ENCODE measurements around the gene PPP5C. TPM values are rescaled to one million over a fixed set of nuclear protein-coding genes. Genes with fewer than 3 reads are reported as not detected.

Gene PPP5C
- total RNA-seq, 1 experiment from 2014 or later, result 58.1 TPM

- in situ Hi-C loops (cut with HindIII; ENCODE audit: low pct_unique_long_range_greater_than_20kb, low sequenced_read_pairs) (no loop called here), intact Hi-C loops (cut with micrococcal nuclease; ENCODE audit: unreplicated experiment) (no loop called here)
- no peak overlapping the region for H3K27ac ChIP-seq (ENCODE audit: low read length)
- ATAC-seq (no peak), DNase-seq (ENCODE audit: low read depth, low spot score) (no peak)
- POLR2A ChIA-PET, result no interaction called here
- no peaks in the 10 kb centered on the region for H3K9me3 ChIP-seq (ENCODE audit: control insufficient read depth, insufficient read depth, low read depth, low read length)
- H3K27me3 ChIP-seq (ENCODE audit: control insufficient read depth, insufficient read depth, low read length), result no peaks in the 10 kb centered on the region
- no peaks in the 10 kb centered on the region for H3K36me3 ChIP-seq (ENCODE audit: control insufficient read depth, insufficient read depth, low read length)
- CTCF ChIA-PET, result no interaction called here
- TF ChIP-seq POLR2AphosphoS5 (IDR thresholded peaks at IDR 0.05; ENCODE audit: low read depth, low read length) (no peak), TCF7L2 (IDR thresholded peaks at IDR 0.05; ENCODE audit: low read depth, low read length) (no peak), CTCF (IDR thresholded peaks at IDR 0.05) (no peak), REST (IDR thresholded peaks at IDR 0.05; ENCODE audit: insufficient read depth in 1 of 2, low read depth in 2 of 2, low read length in 1 of 2) (no peak), SIN3A (IDR thresholded peaks at IDR 0.05; ENCODE audit: borderline replicate concordance, insufficient read depth, low read depth, low read length) (no peak)
- no peaks in the 10 kb centered on the region for H3K4me1 ChIP-seq (ENCODE audit: control insufficient read depth, insufficient read depth, low read length)
- no peak overlapping the region for H3K4me3 ChIP-seq (ENCODE audit: low read depth in 2 of 2, low read length in 2 of 2)
- BruUV-seq (replicated peaks), result no TSS peak
Observed at GRCh38 chr19:46319613-46320012, 27.3 kb upstream of the PPP5C start.

DNA sequence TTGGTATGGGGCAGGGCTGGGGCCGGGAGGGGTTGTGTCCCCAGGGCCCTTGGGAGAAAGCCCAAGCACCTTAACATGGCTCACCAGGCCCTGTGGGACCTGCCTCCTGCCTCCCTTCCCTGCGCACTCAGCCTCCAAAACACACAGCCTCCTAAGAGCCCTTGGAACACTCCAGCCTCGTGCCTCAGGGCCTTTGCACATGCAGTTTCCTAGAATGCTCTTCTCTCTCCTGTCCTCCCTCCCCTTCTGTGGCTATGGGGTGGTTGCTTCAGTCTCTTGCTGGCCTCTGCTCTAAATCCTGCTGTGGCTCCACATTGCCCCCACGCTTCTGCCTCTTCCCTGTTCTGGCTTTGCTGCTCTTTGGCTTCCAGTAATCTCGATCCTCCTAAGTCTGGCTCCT lies 26.3 kb upstream of the PPP5C start:
- in situ Hi-C loops (cut with HindIII; ENCODE audit: low pct_unique_long_range_greater_than_20kb, low sequenced_read_pairs), result no loop called here
- CTCF ChIA-PET, result no interaction called here
- H3K27me3 ChIP-seq (ENCODE audit: control insufficient read depth, insufficient read depth, low read length), result no peaks in the 10 kb centered on the region
- DNase-seq (ENCODE audit: low read depth, low spot score) (no peak), ATAC-seq (no peak)
- POLR2A ChIA-PET, result no interaction called here
- no peaks in the 10 kb centered on the region for H3K4me1 ChIP-seq (ENCODE audit: control insufficient read depth, insufficient read depth, low read length)
- no TSS peak for BruUV-seq (replicated peaks)
- H3K9me3 ChIP-seq (ENCODE audit: control insufficient read depth, insufficient read depth, low read depth, low read length), result no peaks in the 10 kb centered on the region
- TF ChIP-seq SIN3A (IDR thresholded peaks at IDR 0.05; ENCODE audit: borderline replicate concordance, insufficient read depth, low read depth, low read length) (no peak), CTCF (IDR thresholded peaks at IDR 0.05) (no peak), TCF7L2 (IDR thresholded peaks at IDR 0.05; ENCODE audit: low read depth, low read length) (no peak), POLR2AphosphoS5 (IDR thresholded peaks at IDR 0.05; ENCODE audit: low read depth, low read length) (no peak), REST (IDR thresholded peaks at IDR 0.05; ENCODE audit: insufficient read depth in 1 of 2, low read depth in 2 of 2, low read length in 1 of 2) (no peak)
- no peaks in the 10 kb centered on the region for H3K36me3 ChIP-seq (ENCODE audit: control insufficient read depth, insufficient read depth, low read length)
- H3K4me3 ChIP-seq (ENCODE audit: low read depth in 2 of 2, low read length in 2 of 2), result no peak overlapping the region
- H3K27ac ChIP-seq (ENCODE audit: low read length), result no peak overlapping the region
- intact Hi-C loops (cut with micrococcal nuclease; ENCODE audit: unreplicated experiment), result no loop called here

Data from Panc1 (cell line).